Transverse colon (tissue), 4 donors: Measurements from ENCODE around the gene AQP6.

ENCODE experiments used
- CTCF ChIP-seq, 5 experiments: fragments of 200-600 bp in 3 of 5; fragments of 450-650 bp in 2 of 5; sonication (generic) in 3 of 5; IDR thresholded peaks; 1 replicate in 2 of 5; 2 replicates in 3 of 5; pipeline ENCODE4 v1.5.1; 2016 to 2017; ENCODE audit warnings: antibody characterized with exemption in 5 of 5, inconsistent platforms in 3 of 5, mild to moderate bottlenecking in 2 of 5, moderate library complexity in 1 of 5
- EP300 ChIP-seq: sonication (generic); formaldehyde crosslinking; IDR thresholded peaks from one replicate; pipeline ENCODE4 v1.6.1; 2017; ENCODE audit warnings: antibody characterized with exemption, low read depth
- POLR2A ChIP-seq: fragments of 450-650 bp; IDR thresholded peaks from one replicate; pipeline ENCODE4 v1.6.1; 2016; ENCODE audit warnings: antibody characterized with exemption, mild to moderate bottlenecking, moderate library complexity
- POLR2AphosphoS5 ChIP-seq, 3 donors: sonication (generic); formaldehyde crosslinking; IDR thresholded peaks; one replicate each; pipeline ENCODE4 v1.6.1; 2016; ENCODE audit warnings: antibody characterized with exemption in 3 of 3

GRCh38 chr12:49941556-49942511 is 30.9 kb upstream of the AQP6 start:
- TF ChIP-seq CTCF (IDR thresholded peaks at IDR 0.05): no peak
- TF ChIP-seq POLR2AphosphoS5 (IDR thresholded peaks at IDR 0.05): no peak
- TF ChIP-seq POLR2A: no peak
- TF ChIP-seq EP300: no peak
